GM19099 (cell line): ENCODE results near the gene RALGAPA2.

Source experiments
- POLR2A ChIP-seq: IDR thresholded peaks from 3 replicates; pipeline ENCODE4 v1.6.1; 2011; ENCODE audit warnings: low read depth; ENCODE audit not compliant: insufficient read length; ENCODE audit errors: extremely low read depth

The RALGAPA2 gene

DNA sequence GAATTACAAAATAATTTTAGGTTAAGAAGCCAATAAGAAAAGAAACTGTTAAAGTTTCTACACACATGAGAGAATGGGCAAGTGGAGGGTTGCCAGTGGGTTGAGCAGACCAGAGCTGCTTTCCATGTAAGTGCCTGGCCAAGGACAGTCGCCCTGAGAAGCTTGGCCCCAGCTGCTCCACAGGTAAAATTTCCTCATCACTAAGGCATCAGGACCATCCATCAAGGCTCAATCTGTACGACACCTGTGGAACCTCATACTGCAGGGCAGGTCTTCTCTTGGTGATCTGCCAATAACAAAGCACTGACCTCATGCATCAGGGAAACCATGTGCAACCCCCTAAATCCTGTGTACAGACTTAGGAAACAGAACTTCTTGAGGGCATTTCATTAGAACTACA, 229.1 kb downstream of the RALGAPA2 start:
- TF ChIP-seq POLR2A = no peak

DNA sequence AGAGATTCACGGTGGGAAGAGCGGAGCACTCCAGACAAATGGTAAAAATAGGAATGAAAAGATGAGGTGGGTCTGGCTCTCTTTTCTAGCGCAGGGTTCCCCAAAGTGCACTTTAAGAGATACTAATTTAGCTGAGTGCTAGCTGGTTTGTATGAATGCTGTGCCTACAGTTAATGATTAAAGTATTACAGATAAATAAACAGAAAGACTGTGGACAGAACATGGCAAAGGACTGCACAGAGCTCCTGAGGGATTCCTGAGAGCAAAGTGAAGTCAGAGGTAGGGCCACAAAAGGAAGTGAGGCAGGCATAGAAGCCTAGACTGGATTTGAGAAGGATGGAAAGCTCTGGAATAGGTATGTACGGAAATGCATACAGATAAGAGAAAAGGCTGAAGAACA, 230.0 kb downstream of the RALGAPA2 start:
- TF ChIP-seq POLR2A = no peak

DNA sequence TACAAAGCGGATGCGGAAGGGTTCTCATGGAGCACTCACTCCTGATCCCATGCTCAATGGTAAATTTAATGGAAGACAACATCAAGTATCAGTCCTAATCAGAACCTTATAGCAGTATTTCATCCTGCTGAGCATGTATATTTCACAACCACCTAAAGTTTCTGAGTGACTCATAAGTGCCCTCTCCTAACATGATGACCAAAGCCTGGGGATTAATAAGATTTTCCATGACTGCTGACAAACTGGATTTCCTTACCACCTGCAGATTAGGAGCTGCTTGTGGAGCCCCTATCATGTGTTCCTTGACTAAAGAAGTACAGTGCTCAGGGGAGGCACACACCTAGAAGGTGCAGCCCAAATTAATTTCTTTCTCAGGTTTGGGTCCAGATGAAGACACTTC, 231.8 kb downstream of the RALGAPA2 start:
- TF ChIP-seq POLR2A = no peak

DNA sequence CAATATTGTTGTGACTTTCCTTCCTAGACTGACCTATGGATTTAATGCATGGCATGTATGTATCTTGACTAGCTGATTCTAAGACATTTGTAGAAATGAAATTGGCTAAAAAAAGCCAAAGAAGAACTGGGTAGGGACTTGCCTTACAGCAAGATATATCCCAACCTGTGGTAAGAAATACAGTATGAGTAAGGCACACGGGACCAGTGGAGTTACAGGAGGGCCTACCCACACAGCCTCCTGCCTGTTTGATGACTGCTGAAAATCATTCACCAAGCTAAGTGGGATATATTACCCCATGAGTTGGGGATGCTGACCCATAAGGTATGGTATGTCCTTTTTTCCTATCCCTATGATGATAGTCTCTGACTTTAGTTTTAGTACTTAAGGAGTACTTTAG, 232.3 kb downstream of the RALGAPA2 start:
- no peak for TF ChIP-seq POLR2A

DNA sequence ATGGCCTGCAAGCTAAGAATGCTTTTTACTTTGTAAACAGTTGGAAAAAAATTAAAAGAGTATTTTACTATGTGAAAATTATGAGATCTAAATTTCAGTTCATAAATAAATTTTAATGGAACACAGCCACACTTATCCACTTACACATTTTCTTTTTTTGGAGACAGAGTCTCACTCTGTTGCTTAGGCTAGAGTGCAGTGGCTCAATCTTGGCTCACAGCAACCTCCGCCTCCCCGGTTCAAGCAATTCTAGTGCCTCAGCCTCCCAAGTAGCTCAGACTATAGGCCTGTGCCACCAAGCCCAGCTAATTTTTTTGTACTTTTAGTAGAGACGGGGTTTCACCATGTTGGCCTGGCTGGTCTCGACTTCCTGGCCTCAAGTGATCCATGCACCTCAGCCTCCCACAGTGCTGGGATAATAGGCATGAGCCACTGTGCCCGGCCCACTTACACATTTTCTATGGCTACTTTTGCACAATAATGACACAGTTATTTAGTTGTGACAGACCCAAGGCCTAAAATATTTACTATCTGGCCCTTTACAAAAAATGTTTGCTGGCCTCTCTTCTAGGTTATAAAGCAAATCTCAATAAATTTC, 234.9 kb downstream of the RALGAPA2 start:
- no peak for TF ChIP-seq POLR2A

DNA sequence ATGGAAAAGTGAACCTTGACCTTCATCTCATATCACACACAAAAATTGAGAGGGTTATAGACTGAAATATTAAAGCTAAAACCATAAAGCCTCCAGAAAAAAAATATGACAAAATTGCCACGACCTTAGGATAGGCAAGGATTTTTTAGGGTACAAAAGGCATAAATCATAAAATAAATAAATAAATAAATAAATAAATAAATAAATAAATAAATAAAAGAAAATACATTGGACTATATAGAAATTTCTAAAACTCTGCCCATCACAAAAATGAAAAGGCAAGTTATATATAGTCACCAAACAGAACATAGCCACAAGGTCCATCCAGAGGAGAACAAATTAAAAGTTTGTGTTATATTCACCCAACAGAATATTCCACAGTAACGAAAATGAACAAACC, 235.9 kb downstream of the RALGAPA2 start:
- no peak for TF ChIP-seq POLR2A

DNA sequence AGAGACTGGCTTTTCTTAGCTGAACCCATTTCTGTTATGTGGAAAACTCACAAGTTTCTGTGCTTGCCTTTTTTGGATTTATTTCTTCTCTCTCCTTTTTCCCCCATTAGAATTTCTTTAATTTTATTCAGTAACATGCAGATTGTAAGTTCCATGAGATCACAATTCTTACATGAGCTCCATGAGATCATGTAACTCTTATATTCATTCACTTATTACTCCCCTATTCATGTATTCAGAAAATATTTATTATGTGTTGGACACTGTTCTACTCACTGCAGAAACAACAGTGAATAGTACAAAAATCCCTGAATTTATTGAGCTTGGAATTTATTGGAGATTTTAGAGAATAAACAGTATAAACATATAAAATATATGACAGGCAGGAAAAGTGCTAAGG, 238.8 kb downstream of the RALGAPA2 start:
- TF ChIP-seq POLR2A = no peak

DNA sequence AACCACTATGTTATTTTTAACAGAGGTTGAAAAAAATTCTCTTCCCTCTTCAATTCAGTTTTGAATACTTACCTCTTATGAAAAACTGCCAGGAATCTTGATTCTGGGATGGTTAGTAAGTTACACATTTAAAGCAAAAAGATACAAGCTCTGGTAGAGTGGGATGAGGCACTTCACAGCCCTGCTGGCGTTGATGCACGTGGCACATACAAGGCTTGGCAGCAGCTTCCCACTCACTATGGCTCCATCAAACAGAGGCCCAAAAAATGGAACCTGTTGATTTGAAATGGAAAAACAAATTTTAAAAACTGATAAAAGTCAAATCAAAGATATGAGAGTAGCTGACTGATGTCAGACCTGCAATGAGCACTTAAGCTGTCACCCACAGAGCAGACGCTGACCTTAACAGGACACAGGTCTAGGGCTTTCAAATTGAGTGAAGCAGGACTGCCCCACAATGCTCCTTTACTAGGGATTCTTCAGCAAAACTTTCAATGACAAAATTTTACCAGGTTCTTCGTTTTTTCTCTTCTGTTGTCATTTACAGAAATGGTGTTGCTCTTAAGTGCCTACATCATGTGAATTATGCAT, 239.7 kb downstream of the RALGAPA2 start:
- no peak for TF ChIP-seq POLR2A

DNA sequence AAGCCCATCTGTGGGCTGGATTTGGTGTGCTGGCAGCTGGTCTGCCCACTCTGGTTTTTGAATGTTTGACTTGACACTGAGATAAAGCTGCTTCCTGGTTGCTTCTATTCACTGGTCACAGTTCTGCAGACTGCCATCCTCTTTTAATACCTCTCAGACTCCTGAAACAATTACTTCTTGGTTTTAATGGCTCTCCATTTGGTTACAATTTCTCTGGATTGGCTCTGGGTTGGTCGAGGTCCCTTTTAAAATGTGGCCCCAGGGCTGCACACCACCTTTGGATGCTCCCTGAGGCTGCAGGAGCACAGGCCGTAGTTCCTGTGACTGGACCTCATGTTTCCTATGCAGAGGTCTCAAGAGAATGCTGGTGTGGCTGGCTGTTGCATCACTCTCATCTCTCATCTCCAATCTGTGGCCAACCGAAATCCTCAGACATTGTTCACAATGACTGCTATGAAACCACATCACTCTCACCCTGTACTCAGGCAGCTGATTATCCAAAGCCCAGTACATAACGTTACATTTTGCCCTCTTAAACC, 246.0 kb downstream of the RALGAPA2 start:
- peak; percentile 20 for TF ChIP-seq POLR2A

DNA sequence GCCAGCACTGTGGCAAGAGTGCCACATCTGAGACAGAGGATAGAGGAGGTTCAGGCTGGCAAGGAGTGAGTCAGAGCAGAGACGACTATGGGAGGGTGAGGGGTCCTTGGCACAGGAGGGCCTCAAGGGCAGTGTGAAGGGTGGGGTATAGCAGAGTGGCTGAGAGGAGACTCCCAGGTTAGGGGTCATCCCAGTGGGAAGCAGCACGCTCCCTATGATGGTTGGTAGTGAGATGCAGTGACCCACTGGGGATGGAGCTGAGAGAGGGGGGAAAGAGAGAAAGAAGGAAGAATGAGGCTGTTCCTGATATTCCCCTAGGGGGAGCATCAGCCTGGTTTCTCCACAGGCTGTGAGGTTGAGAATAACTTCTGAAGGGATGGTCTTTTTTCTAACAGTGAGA, 247.2 kb downstream of the RALGAPA2 start:
- no peak for TF ChIP-seq POLR2A

DNA sequence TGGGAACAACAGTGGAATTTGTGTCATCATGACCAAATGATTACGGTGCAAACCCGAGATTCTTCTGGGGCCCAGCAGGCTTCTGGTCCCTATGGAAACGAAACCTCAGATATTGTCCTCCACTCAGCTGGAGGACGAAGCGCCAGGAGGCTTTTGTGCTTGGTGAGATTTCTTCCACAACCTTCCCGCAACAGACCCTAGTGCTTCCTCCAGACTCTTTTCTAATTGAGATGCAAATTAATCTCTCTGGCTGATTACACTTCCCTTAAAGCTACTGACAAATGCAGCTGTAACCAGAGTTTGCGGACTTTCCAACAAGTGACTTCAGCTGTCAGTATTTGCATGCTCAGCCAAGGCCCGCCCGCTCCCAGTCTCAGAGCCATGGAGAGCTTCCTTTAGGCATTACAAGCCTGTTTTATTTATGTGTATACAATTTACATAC, 248.5 kb downstream of the RALGAPA2 start:
- no peak for TF ChIP-seq POLR2A

DNA sequence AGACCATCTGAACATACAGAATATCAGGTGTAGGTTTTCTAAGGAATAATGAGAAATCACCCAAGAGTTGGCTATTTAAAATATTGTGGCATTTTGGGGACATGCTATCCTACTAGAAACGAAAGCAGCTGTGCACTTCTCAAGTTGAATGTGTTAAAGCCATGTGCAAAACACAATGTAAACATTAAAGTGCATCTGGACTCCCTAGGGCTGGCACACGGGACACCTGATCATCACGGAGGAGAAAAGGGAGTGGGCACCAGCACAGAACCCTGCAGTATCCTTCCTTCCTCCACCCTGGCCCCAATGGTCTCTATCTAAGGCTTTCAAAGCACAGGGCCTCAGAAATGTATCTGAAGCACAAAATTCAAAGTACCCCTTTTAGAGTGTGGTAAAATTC, 250.3 kb downstream of the RALGAPA2 start:
- TF ChIP-seq POLR2A = no peak

DNA sequence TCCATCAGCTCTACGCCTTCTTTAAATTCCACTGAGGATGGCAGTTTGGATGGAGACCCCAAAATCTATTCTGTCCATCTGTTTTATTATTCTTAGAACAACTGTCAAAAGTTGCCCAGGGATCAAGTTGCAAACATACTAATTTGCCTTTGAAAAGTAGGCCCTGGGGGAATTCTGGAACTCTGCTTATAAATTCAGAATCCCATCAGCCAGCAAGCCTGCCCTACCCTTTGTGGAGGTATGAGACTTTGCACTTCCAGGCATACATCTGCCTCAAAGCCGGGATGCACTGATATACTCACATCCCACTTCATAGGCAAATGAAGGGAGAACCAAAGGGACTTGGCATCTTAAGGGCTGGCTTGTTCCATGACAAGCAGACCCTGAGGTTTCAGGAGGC, 250.9 kb downstream of the RALGAPA2 start:
- no peak for TF ChIP-seq POLR2A

DNA sequence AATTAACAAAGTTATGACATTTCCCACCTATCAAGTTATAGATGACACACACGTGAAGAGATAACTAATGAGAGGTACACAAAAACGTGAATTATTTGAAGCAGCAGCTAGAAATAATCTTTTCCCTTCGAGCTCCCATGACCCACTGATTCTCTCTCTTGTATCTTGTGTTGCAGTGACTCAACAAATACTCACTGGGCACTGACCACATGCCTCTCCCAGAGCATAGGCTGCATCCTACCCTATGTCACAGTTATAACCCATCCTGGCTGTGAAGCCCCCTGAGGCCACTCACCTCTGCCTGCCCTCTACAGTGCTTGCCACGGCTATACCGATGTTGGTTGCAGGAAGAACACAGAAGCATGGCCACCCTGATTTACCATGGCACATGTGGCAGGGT, 252.7 kb downstream of the RALGAPA2 start:
- TF ChIP-seq POLR2A = no peak

DNA sequence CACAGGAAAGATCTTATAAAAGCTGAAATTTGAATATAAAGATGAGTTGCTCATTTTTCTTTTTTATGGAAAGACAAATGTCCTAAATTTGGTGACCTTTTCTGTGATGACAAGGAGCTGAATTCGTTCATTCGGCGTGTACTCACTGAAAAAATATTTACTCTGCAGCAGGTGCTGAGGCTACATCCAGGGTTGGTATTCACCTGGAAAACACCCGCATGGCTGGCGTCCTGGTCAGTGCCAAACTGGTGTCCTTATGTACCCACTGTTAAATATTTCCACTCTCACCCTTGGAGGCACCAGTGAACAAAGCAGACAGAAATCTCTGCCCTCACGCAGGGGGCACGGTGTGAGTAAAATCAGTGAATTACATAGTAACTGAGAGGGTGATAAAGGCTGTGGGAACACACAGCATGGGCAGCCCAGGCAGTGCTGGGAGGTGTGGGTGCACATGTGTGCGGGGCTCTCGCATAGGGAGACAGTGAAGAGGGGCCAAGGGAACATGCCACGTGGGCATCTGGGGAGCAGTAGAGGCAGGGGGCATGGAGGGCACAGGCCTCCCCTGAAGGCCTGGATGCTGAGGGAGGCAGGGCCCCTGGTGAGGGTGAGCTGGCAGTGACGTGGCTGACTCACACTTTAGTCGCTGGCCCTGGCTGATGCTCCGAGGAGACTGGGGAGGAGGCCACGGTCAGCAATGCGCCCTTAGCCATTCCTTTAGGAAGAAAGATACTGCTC, 254.9 kb downstream of the RALGAPA2 start:
- no peak for TF ChIP-seq POLR2A

DNA sequence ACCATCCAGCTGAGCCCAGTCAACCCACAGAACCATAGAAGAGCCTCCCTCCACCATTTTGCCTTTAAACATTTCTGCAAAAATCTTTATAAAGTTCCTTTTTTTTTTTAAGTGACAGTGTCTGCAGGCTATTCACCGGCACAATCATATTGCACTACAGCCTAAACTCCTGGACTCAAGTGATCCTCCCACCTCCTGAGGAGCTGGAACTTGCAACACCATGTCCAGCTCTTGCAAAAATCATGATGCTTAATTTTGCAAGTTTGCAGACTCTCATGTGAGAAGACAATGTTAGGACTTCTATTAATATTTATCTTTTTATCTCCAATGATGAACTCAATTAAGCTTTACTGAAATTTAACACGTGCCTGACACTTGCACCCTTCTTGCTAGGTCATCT, 255.7 kb downstream of the RALGAPA2 start:
- no peak for TF ChIP-seq POLR2A
